RCC 7860 (cell line): Measurements from ENCODE around the gene TRIM8.

Experiments used
- DNase-seq: peaks from one replicate; pipeline ENCODE4 v3.0.0-alpha.2; 2015; ENCODE audit warnings: low spot score
- FAIRE-seq: peaks from 2 replicates; lab custom pipeline; 2012; peaks lifted over from hg19 to GRCh38; lab: Jason Lieb, UNC

The TRIM8 gene

DNA sequence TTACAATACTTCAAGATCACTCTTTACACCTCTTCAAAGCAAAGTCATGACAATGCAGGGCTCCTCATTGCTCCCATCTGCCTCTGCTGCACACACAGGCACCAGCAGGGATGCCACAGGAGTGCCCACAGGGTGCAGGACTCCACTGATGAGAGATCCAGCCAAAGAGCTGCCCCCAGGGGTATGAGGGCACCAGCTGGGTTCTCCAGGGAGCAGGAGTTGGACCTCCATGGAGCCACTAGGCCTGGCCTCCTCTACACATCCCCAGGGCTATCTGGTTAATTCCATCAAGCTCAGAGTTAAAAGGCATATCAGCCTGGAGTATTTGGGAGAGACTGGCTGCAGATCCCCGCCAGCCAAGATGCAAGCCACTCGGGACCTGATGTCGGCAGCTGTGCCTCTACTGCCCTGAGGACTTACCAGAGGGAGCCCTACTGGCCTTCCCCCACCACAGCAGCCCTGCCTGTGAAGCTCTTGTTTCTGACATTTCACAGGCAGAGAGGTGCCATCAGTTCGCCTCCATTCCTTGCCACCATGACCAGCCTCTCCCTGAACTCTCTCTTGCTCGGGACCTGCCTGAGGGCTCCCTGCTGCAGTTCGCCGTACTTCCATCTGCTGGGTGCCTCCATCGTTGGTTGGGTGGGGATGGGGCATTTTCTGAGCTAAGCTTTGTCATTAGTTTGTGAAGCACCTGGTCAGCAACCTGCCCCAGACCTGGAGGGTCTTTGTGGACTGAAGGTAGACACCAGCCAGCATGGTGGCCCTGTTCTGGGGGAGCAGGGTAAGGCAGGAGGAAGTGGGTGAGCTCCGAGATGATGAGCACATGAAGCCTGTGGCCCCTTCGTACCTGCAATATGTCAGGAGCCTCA is 12.5 kb upstream of the TRIM8 start:
- FAIRE-seq = no peak
- no peak for DNase-seq

DNA sequence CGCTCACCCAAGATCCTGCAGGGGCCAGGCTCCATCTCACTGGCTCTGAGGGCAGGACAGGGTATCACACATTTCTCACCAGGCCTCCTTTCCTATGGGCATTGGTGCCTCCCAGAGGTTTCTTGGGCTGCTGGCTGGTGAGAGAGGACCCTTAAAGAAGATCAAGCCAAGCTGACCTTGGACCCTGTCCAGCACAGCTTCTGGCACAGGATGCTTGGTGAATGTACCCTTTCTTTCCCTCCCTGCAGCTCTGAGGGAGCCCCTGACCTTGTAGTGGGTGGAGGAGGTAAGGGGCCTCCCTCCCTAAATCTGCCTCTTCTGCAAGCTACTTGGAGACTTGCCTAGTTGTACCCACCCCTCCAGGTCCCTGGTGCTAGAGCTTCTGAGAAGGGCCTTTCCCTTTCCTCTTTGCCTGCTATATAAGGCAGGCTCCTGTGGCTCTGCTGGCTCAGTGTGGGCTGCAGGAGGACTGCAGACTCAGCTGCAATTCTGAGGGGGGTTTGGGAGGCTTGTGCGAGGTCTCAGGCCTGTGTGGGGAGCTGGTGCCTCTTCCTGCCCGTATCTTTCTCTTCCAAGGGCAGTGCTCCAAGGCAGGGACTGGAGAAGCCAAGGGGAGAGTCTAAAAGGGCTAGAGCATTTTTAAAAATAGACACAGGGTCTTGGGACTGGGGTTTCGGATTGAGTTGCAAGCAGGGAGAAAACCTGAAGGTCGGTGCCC is 11.7 kb upstream of the TRIM8 start:
- DNase-seq (no peak), FAIRE-seq (no peak)

- peak; percentile 58 for DNase-seq
- FAIRE-seq = peak; percentile 40
These were observed 11.0 kb upstream of the TRIM8 start for GRCh38 chr10:102633287-102633686.

- DNase-seq (no peak), FAIRE-seq (no peak)
These were observed 10.4 kb upstream of the TRIM8 start for GRCh38 chr10:102633848-102634247.

GRCh38 chr10:102634686-102635085 is 9.6 kb upstream of the TRIM8 start:
- FAIRE-seq = no peak
- DNase-seq = no peak

GRCh38 chr10:102635377-102635776 is 8.9 kb upstream of the TRIM8 start:
- FAIRE-seq (no peak), DNase-seq (no peak)

DNA sequence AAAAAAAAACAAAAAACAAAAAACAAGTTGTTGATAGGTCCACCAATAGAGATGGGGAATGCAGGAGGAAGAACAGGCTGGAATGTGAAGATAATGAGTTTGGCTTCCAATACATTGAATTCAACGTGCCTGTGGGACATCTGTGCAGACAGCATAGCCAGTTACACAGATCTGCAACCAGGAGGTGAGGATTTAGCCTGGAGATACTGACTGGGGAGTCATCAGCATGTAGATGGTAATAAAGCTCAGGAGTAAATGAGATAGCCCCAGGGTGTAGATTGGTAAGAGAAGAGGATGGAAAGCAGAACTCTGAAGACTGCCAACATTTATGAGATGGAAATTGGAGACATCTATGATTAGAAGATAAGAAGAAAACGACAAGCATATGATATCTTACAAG is 4.7 kb upstream of the TRIM8 start:
- FAIRE-seq (no peak), DNase-seq (no peak)

DNA sequence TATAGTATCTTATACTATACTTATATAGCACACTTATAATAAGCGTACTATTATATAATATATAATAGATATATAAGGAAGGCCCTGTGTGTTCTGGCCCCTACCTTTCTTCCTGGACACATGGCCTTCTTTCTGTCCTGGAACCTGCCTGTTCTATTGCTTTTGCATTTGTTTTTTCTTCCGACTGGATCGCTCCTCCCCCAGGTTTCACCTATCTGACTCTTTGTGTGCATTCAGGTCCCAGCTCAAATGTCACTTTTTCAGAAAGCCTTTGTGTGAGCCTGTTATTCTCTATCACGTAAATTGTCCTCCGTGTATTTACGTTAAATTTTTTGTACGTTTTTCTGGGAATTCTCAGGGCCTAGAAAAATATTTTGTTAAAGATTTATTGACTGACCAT is 2.9 kb upstream of the TRIM8 start:
- FAIRE-seq = no peak

GRCh38 chr10:102641880-102642735 is 2.2 kb upstream of the TRIM8 start:
- FAIRE-seq = peak; percentile 86
- peak; percentile 94 for DNase-seq

More for the DNA sequence above, 2.9 kb upstream of the TRIM8 start:
- no peak for DNase-seq

- FAIRE-seq (no peak), DNase-seq (peak; percentile 15)
These were observed 1.4 kb upstream of the TRIM8 start for GRCh38 chr10:102642736-102643335.

GRCh38 chr10:102643336-102644065 is 778 bp upstream of the TRIM8 start:
- peak; percentile 70 for DNase-seq
- no peak for FAIRE-seq

DNA sequence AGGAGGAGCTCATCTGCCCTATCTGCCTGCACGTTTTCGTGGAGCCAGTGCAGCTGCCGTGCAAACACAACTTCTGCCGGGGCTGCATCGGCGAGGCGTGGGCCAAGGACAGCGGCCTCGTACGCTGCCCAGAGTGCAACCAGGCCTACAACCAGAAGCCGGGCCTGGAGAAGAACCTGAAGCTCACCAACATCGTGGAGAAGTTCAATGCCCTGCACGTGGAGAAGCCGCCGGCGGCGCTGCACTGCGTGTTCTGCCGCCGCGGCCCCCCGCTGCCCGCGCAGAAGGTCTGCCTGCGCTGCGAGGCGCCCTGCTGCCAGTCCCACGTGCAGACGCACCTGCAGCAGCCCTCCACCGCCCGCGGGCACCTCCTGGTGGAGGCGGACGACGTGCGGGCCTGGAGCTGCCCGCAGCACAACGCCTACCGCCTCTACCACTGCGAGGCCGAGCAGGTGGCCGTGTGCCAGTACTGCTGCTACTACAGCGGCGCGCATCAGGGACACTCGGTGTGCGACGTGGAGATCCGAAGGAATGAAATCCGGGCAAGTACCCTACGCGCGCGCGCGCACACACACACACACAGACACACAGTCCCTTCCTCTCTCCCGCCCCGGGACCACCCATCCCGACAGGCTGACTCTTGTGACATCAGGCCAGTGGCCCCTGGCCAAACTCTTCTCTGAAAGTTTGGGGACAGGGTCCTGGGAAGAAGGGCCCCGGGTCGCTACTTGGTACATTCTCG is 538 bp downstream of the TRIM8 start:
- FAIRE-seq (no peak), DNase-seq (peak; percentile 78)

DNA sequence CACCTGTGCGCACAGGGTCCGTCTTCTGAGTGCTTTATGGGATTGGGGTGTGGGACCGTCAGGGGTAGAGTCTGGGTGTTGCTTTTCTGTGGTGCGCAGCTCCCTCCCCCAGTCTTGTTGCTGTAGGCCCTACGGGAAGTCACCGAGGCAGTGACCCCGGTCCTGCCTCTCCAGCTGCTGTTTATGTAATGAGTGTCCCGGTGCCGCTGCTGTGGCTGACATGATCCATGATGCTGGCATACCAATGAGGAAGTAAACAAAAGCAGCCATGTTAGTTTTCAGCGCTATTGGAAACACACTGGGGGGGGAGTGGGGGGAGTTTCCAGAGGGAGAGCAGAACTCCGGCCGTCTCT is 1.1 kb downstream of the TRIM8 start:
- no peak for FAIRE-seq
- DNase-seq = peak; percentile 64

DNA sequence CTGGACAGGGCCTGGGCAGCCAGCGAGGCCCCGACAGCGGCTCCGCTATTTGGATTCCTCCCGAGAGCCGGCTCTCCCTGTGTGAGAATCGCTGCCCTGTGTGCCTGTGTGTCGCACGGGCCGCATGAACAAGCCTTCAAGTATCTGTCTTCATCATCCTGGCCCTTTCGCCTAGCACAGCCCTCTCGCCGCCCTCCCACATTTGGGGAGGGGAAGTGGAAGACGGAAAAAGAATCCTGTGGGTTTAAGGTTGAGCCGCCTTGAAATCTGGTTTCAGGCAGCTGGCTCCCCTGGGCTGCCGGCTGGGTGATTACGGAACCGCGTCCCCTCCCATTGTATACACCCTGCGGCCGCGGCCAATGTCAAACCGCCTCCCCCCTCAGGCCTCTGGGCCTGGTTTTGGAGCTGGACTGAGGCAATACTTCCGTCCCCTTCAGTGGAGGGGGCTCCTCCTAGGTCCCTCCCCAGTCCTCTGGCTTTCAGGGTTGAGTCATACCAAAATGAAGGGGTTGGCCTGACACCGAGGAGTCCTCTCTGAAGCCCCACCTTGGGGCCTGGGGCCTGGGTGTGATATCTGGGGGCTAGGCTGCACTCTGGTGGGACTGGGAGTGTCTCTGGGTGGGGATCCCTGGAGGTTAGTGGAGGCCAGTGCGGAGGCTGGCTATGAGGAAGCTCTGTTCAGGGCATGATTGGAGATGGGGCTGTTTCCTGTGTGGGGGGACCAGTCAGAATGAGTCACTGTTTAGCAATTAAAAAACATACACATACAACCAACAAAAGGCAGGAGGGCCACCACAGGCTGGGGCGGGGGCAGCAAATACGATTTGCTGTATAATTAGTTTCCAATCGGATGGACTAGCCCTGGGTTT is 1.7 kb downstream of the TRIM8 start:
- peak; percentile 76 for DNase-seq
- peak; percentile 61 for FAIRE-seq

GRCh38 chr10:102646610-102647442 is 2.5 kb downstream of the TRIM8 start:
- no peak for FAIRE-seq
- no peak for DNase-seq

- no peak for DNase-seq
- no peak for FAIRE-seq
These were observed 3.4 kb downstream of the TRIM8 start for GRCh38 chr10:102647443-102648268.
